HG02885 (cell line): ENCODE results near the gene C19orf67.
A peak's percentile ranks its signal among the peaks of the same experiment; 100 is the strongest.

Source experiments
- ATAC-seq: cut with Tn5 transposase; IDR thresholded peaks from one replicate; pipeline ENCODE4 v1.9.1; 2021; ENCODE audit warnings: mild to moderate bottlenecking; ENCODE audit not compliant: unreplicated experiment, poor library complexity

Gene C19orf67

GRCh38 chr19:14111486-14111885, 25.9 kb upstream of the C19orf67 start:
- no peak for ATAC-seq

- no peak for ATAC-seq
These were observed 25.1 kb upstream of the C19orf67 start for GRCh38 chr19:14110650-14111049.

- ATAC-seq: no peak
These were observed 22.2 kb upstream of the C19orf67 start for GRCh38 chr19:14107581-14108461.

GRCh38 chr19:14106840-14107239, 21.3 kb upstream of the C19orf67 start:
- ATAC-seq: no peak

- no peak for ATAC-seq
These were observed 20.1 kb upstream of the C19orf67 start for GRCh38 chr19:14105680-14106079.

- ATAC-seq: no peak
These were observed 17.7 kb upstream of the C19orf67 start for GRCh38 chr19:14103310-14103709.

- no peak for ATAC-seq
These were observed 17.2 kb upstream of the C19orf67 start for GRCh38 chr19:14102756-14103155.

GRCh38 chr19:14102102-14102696, 16.6 kb upstream of the C19orf67 start:
- no peak for ATAC-seq

- no peak for ATAC-seq
These were observed 15.5 kb upstream of the C19orf67 start for GRCh38 chr19:14101003-14101545.

GRCh38 chr19:14097532-14098151, 12.1 kb upstream of the C19orf67 start:
- no peak for ATAC-seq

GRCh38 chr19:14096272-14096992, 10.8 kb upstream of the C19orf67 start:
- no peak for ATAC-seq

- ATAC-seq: no peak
These were observed 9.3 kb upstream of the C19orf67 start for GRCh38 chr19:14094854-14095253.

- ATAC-seq: no peak
These were observed 7.7 kb upstream of the C19orf67 start for GRCh38 chr19:14093117-14093823.

- ATAC-seq: no peak
These were observed 6.4 kb upstream of the C19orf67 start for GRCh38 chr19:14091813-14092462.

GRCh38 chr19:14091081-14091812, 5.7 kb upstream of the C19orf67 start:
- peak; percentile 68 for ATAC-seq

GRCh38 chr19:14090509-14091080, 5.0 kb upstream of the C19orf67 start, which contains the start of gene SAMD1:
Gene SAMD1, minus strand, starts transcription at chr19:14090751.
- peak; percentile 48 for ATAC-seq

- ATAC-seq: peak; percentile 23
These were observed 4.3 kb upstream of the C19orf67 start for GRCh38 chr19:14089662-14090508.

GRCh38 chr19:14089412-14089661, 3.8 kb upstream of the C19orf67 start:
- ATAC-seq: no peak
